ENCODE measurements around the gene IQCE. TPM values are rescaled to one million over a fixed set of nuclear protein-coding genes. Genes with fewer than 3 reads are reported as not detected.

Gene IQCE
- total RNA-seq, 4 donors from 2014 or later: 27.2 to 187 (median 55.5) TPM

GRCh38 chr7:2525658-2526630 lies 32.8 kb upstream of the IQCE start:
- Histone ChIP-seq H3K9me3 (no peaks in the 10 kb centered on the region), H3K27ac (peak overlapping the region; percentile 89 to 94 (median 92)), H3K4me1 (peaks cover 66 to 98% (median 89%) of the 10 kb centered on the region in 4 donors), H3K4me3 (no peak overlapping the region), H3K27me3 (peaks cover 8% of the 10 kb centered on the region), H3K36me3 (no peaks in the 10 kb centered on the region)
- intact Hi-C loops (cut with DNase I; ENCODE audit: low total_unique reads) (no loop called here), in situ Hi-C loops (cut with MboI; ENCODE audit: low pct_ligation_motif_present in 1 of 4, low pct_unique_long_range_greater_than_20kb in 1 of 4, low sequenced_read_pairs in 3 of 4) (no loop called here)
- TF ChIP-seq POLR2AphosphoS5 (IDR thresholded peaks at IDR 0.05) (peak in 1 of 3 donors; percentile 1), POLR2A (IDR thresholded peaks at IDR 0.05) (no peak), CTCF (IDR thresholded peaks at IDR 0.05) (peak in 1 of 5 experiments; percentile 25)
- 60% methylated on average over 35 of the region's 36 CpGs; no CpG with 5 or more reads in 1 of the 2 donors for WGBS, 2 donors (ENCODE audit: low coverage in 1 of 2)
- no peak for DNase-seq

GRCh38 chr7:2526659-2527504 lies 31.9 kb upstream of the IQCE start:
- intact Hi-C loops (cut with DNase I; ENCODE audit: low total_unique reads) (no loop called here), in situ Hi-C loops (cut with MboI; ENCODE audit: low pct_ligation_motif_present in 1 of 4, low pct_unique_long_range_greater_than_20kb in 1 of 4, low sequenced_read_pairs in 3 of 4) (no loop called here)
- Histone ChIP-seq H3K4me3 (no peak overlapping the region), H3K27ac (peak overlapping the region; percentile 89 to 94 (median 92)), H3K9me3 (no peaks in the 10 kb centered on the region), H3K27me3 (peaks cover 2% of the 10 kb centered on the region), H3K4me1 (peaks cover 62 to 100% (median 91%) of the 10 kb centered on the region in 4 donors), H3K36me3 (no peaks in the 10 kb centered on the region)
- WGBS, 2 donors (ENCODE audit: low coverage in 1 of 2): 80% methylated on average over 33 of the region's 40 CpGs; no CpG with 5 or more reads in 1 of the 2 donors
- peak; percentile 56 for DNase-seq
- TF ChIP-seq POLR2A (IDR thresholded peaks at IDR 0.05): no peak
- peak in 1 of 3 donors; percentile 13 for TF ChIP-seq POLR2AphosphoS5 (IDR thresholded peaks at IDR 0.05)

GRCh38 chr7:2527505-2528467 lies 31.0 kb upstream of the IQCE start:
- in situ Hi-C loops (cut with MboI; ENCODE audit: low pct_ligation_motif_present in 1 of 4, low pct_unique_long_range_greater_than_20kb in 1 of 4, low sequenced_read_pairs in 3 of 4): no loop called here

More at GRCh38 chr7:2527505-2528467, 31.0 kb upstream of the IQCE start:
- peaks cover 58 to 97% (median 85%) of the 10 kb centered on the region in 4 donors for H3K4me1 ChIP-seq
- intact Hi-C loops (cut with DNase I; ENCODE audit: low total_unique reads): no loop called here
- H3K4me3 ChIP-seq: no peak overlapping the region
- H3K36me3 ChIP-seq: no peaks in the 10 kb centered on the region
- H3K9me3 ChIP-seq: no peaks in the 10 kb centered on the region
- TF ChIP-seq CTCF (IDR thresholded peaks at IDR 0.05): no peak
- TF ChIP-seq EP300 (IDR thresholded peaks at IDR 0.05; ENCODE audit: low read depth): no peak
- no peak for TF ChIP-seq POLR2A (IDR thresholded peaks at IDR 0.05)
- TF ChIP-seq POLR2AphosphoS5 (IDR thresholded peaks at IDR 0.05): no peak
- H3K27ac ChIP-seq: peak overlapping the region; percentile 67 to 94 (median 92)
- DNase-seq: peak; percentile 66
- no peaks in the 10 kb centered on the region for H3K27me3 ChIP-seq
- WGBS, 2 donors (ENCODE audit: low coverage in 1 of 2): 50 to 54% methylated on average over 6 to 17 of the region's 17 CpGs
